OCI-M1 (cell line): ENCODE results near the gene WDPCP.
"Not testable (repeated sequence)": the region's sequence is repeated elsewhere in the genome, so short reads cannot be mapped to it uniquely, and the experiment has no call there.

Source experiments
- DNase-seq: peaks from one replicate; lab custom pipeline; 2025; lab: John Stamatoyannopoulos, UW

WDPCP gene

GRCh38 chr2:63249161-63249560, 339.1 kb downstream of the WDPCP start:
- DNase-seq = no peak

GRCh38 chr2:63242747-63243146, 345.5 kb downstream of the WDPCP start:
- no peak for DNase-seq

GRCh38 chr2:63225964-63226686, 362.2 kb downstream of the WDPCP start:
- DNase-seq = no peak

- DNase-seq = peak; percentile 82
Observed at GRCh38 chr2:63218800-63219526, 369.3 kb downstream of the WDPCP start.

GRCh38 chr2:63195310-63195709, 393.0 kb downstream of the WDPCP start:
- DNase-seq = no peak

- no peak for DNase-seq
Observed at GRCh38 chr2:63194175-63194574, 394.1 kb downstream of the WDPCP start.

GRCh38 chr2:63192889-63193774, 395.1 kb downstream of the WDPCP start:
- no peak for DNase-seq

- DNase-seq = peak; percentile 14
Observed at GRCh38 chr2:63192169-63192888, 395.9 kb downstream of the WDPCP start.

- peak; percentile 66 for DNase-seq
Observed at GRCh38 chr2:63189026-63189425, 399.3 kb downstream of the WDPCP start.

GRCh38 chr2:63186331-63186730, 401.9 kb downstream of the WDPCP start:
- no peak for DNase-seq

- DNase-seq = no peak
Observed at GRCh38 chr2:63163161-63163820, 425.0 kb downstream of the WDPCP start.

GRCh38 chr2:63159262-63159661, 429.0 kb downstream of the WDPCP start:
- DNase-seq = no peak

- DNase-seq = not testable (repeated sequence)
Observed at GRCh38 chr2:63136683-63137082, 451.6 kb downstream of the WDPCP start.

- DNase-seq = no peak
Observed at GRCh38 chr2:63132020-63132419, 456.3 kb downstream of the WDPCP start.

- DNase-seq = peak; percentile 18
Observed at GRCh38 chr2:63131196-63131595, 457.1 kb downstream of the WDPCP start.

GRCh38 chr2:63127594-63127993, 460.7 kb downstream of the WDPCP start:
- DNase-seq = no peak

- no peak for DNase-seq
Observed at GRCh38 chr2:63124850-63125249, 463.4 kb downstream of the WDPCP start.

GRCh38 chr2:63124218-63124617, 464.1 kb downstream of the WDPCP start:
- DNase-seq = peak; percentile 9

GRCh38 chr2:63122921-63123320, 465.4 kb downstream of the WDPCP start:
- no peak for DNase-seq

- no peak for DNase-seq
Observed at GRCh38 chr2:63121055-63121834, 467.0 kb downstream of the WDPCP start.
